ENCODE data around the gene ANKRD45.
"Not testable (repeated sequence)": the region's sequence is repeated elsewhere in the genome, so short reads cannot be mapped to it uniquely, and the experiment has no call there.

Gene ANKRD45

GRCh38 chr1:173642450-173643139 lies 27.1 kb downstream of the ANKRD45 start:
- not testable (repeated sequence) for DNase-seq (ENCODE audit: low read depth, low spot score)

- DNase-seq (ENCODE audit: low read depth, low spot score): no peak
Observed at GRCh38 chr1:173639102-173639501, 30.5 kb downstream of the ANKRD45 start.

GRCh38 chr1:173638043-173639021 lies 31.3 kb downstream of the ANKRD45 start:
- no peak for DNase-seq (ENCODE audit: low read depth, low spot score)

GRCh38 chr1:173637236-173638042 lies 32.2 kb downstream of the ANKRD45 start:
- not testable (repeated sequence) for DNase-seq (ENCODE audit: low read depth, low spot score)

GRCh38 chr1:173635116-173635515 lies 34.5 kb downstream of the ANKRD45 start, which contains the start of gene TEX50:
Gene TEX50, plus strand, starts transcription at chr1:173635338. Its CDS starts 184 bp downstream, at chr1:173635522.
- no peak for DNase-seq (ENCODE audit: low read depth, low spot score)

GRCh38 chr1:173628888-173629287 lies 40.8 kb downstream of the ANKRD45 start:
- no peak for DNase-seq (ENCODE audit: low read depth, low spot score)

GRCh38 chr1:173627269-173627668 lies 42.4 kb downstream of the ANKRD45 start:
- no peak for DNase-seq (ENCODE audit: low read depth, low spot score)

GRCh38 chr1:173616859-173617258 lies 52.8 kb downstream of the ANKRD45 start:
- no peak for DNase-seq (ENCODE audit: low read depth, low spot score)

- not testable (repeated sequence) for DNase-seq (ENCODE audit: low read depth, low spot score)
Observed at GRCh38 chr1:173613086-173613485, 56.6 kb downstream of the ANKRD45 start.

GRCh38 chr1:173608503-173609216 lies 61.0 kb downstream of the ANKRD45 start:
- DNase-seq (ENCODE audit: low read depth, low spot score): no peak

- DNase-seq (ENCODE audit: low read depth, low spot score): no peak
Observed at GRCh38 chr1:173603056-173603591, 66.5 kb downstream of the ANKRD45 start, which contains the start of gene SLC9C2. Gene SLC9C2, minus strand, starts transcription at chr1:173603072. Its CDS starts 1,296 bp downstream, at chr1:173601776.

- no peak for DNase-seq (ENCODE audit: low read depth, low spot score)
Observed at GRCh38 chr1:173601588-173601987, 68.1 kb downstream of the ANKRD45 start.

GRCh38 chr1:173596097-173596825 lies 73.4 kb downstream of the ANKRD45 start:
- DNase-seq (ENCODE audit: low read depth, low spot score): no peak

GRCh38 chr1:173591138-173591537 lies 78.5 kb downstream of the ANKRD45 start:
- not testable (repeated sequence) for DNase-seq (ENCODE audit: low read depth, low spot score)

- no peak for DNase-seq (ENCODE audit: low read depth, low spot score)
Observed at GRCh38 chr1:173590557-173590956, 79.1 kb downstream of the ANKRD45 start.

- DNase-seq (ENCODE audit: low read depth, low spot score): no peak
Observed at GRCh38 chr1:173581383-173582079, 88.1 kb downstream of the ANKRD45 start.

- DNase-seq (ENCODE audit: low read depth, low spot score): no peak
Observed at GRCh38 chr1:173580658-173581057, 89.0 kb downstream of the ANKRD45 start.

GRCh38 chr1:173580071-173580470 lies 89.6 kb downstream of the ANKRD45 start:
- DNase-seq (ENCODE audit: low read depth, low spot score): no peak

GRCh38 chr1:173573596-173573995 lies 96.1 kb downstream of the ANKRD45 start:
- no peak for DNase-seq (ENCODE audit: low read depth, low spot score)

All from activated naive CD8-positive, alpha-beta T cell treated with anti-CD3 and anti-CD28 coated beads, Interleukin-2, amount 50 U/mL, for 16 hours (primary cell).